Muscle of leg (tissue), 16 donors: ENCODE data around the gene CPB2. TPM values are rescaled to one million over a fixed set of nuclear protein-coding genes. Genes with fewer than 3 reads are reported as not detected.

Experiments used
- DNase-seq: peaks from one replicate; pipeline ENCODE4 v3.0.0; 2013
- H3K27ac ChIP-seq: one replicate; pipeline ENCODE4 v1.5.1; 2013; ENCODE audit warnings: mild to moderate bottlenecking, low read length, control low read depth
- H3K27me3 ChIP-seq: one replicate; pipeline ENCODE4 v1.6.1; 2013; ENCODE audit warnings: low read length; ENCODE audit not compliant: control insufficient read depth, insufficient read depth
- H3K36me3 ChIP-seq: one replicate; pipeline ENCODE4 v1.6.1; 2013; ENCODE audit warnings: low read length; ENCODE audit not compliant: control insufficient read depth, insufficient read depth
- H3K4me1 ChIP-seq: one replicate; pipeline ENCODE4 v1.6.1; 2013; ENCODE audit warnings: low read length; ENCODE audit not compliant: control insufficient read depth, insufficient read depth
- H3K4me3 ChIP-seq: one replicate; pipeline ENCODE4 v1.5.1; 2013; ENCODE audit warnings: low read length, control low read depth
- H3K9me3 ChIP-seq: replicated peaks from 2 replicates; pipeline ENCODE4 v1.6.1; 2013; ENCODE audit warnings: low read depth, low read length; ENCODE audit not compliant: control insufficient read depth
- WGBS: methylation state at CpG from one replicate; pipeline ENCODE4 v1.1.5; 2013; ENCODE audit warnings: missing lambda C conversion rate; ENCODE audit not compliant: insufficient coverage; 5-methylcytosine and 5-hydroxymethylcytosine counted together
- long read RNA-seq, 11 donors: transcript quantifications; one replicate each; lab custom pipeline, GENCODE V29; 2026
- polyA plus RNA-seq, 8 donors: library from polyadenylated mRNA; unstranded; fragments of 120-200 nt; gene quantifications; one replicate each; pipeline versions ENCODE4 v1.2.1 to v1.2.3, GENCODE V29; 2013; ENCODE audit warnings: inconsistent platforms in 1 of 8, low replicate concordance in 1 of 8; ENCODE audit not compliant: insufficient read length in 8 of 8, insufficient read depth in 1 of 8
- total RNA-seq: library from RNA; stranded (reverse); fragments of 120-200 nt; gene quantifications from one replicate; pipeline ENCODE4 v1.2.4, GENCODE V29; 2013

CPB2 gene
- not detected for total RNA-seq
- polyA plus RNA-seq = under 1 TPM in 5 of 8 donors, not detected in 3; 0.09 to 0.54 (median 0.12) TPM
- long read RNA-seq, donor 1 = 0 reads
- long read RNA-seq, donor 2 = 0 reads
- long read RNA-seq, donor 3 = 0 reads
- long read RNA-seq, donor 4 = 0 reads
- long read RNA-seq, donor 5 = 0 reads
- long read RNA-seq, donor 6 = 0 reads
- long read RNA-seq, donor 7 = 0 reads
- long read RNA-seq, donor 8 = 0 reads
- long read RNA-seq, donor 9 = 0 reads
- long read RNA-seq, donor 10 = 0 reads
- long read RNA-seq, donor 11 = 0 reads

GRCh38 chr13:46104868-46105267 is at the start of gene CPB2:
CPB2 (minus strand) TSS chr13:46105033; CDS start chr13:46105009, 24 bp downstream.
- H3K4me3 ChIP-seq = no peak within 1 kb of the TSS
- WGBS = no CpG with 5 or more reads among the region's 4 CpGs
- H3K27ac ChIP-seq = no peak within 1 kb of the TSS
- H3K9me3 ChIP-seq = no peaks in the 10 kb centered on the region
- H3K27me3 ChIP-seq = no peaks in the 10 kb centered on the region
- DNase-seq = no peak
- no peaks in the 10 kb centered on the region for H3K4me1 ChIP-seq
- H3K36me3 ChIP-seq = no peaks in the 10 kb centered on the region

- Histone ChIP-seq H3K4me3 (no peak overlapping the region), H3K4me1 (no peaks in the 10 kb centered on the region), H3K9me3 (no peaks in the 10 kb centered on the region), H3K27me3 (peaks cover 3% of the 10 kb centered on the region), H3K27ac (no peak overlapping the region), H3K36me3 (no peaks in the 10 kb centered on the region)
- 83% methylated on average over 1 of the region's 7 CpGs for WGBS
- DNase-seq = no peak
Observed at GRCh38 chr13:46154136-46154801, 49.4 kb upstream of the CPB2 start.

GRCh38 chr13:46152627-46153328 is 47.9 kb upstream of the CPB2 start:
- peaks cover 3% of the 10 kb centered on the region for H3K27me3 ChIP-seq
- no peak overlapping the region for H3K4me3 ChIP-seq
- DNase-seq = no peak
- H3K9me3 ChIP-seq = no peaks in the 10 kb centered on the region
- 100% methylated on average over 2 of the region's 6 CpGs for WGBS
- no peaks in the 10 kb centered on the region for H3K36me3 ChIP-seq
- H3K27ac ChIP-seq = no peak overlapping the region
- no peaks in the 10 kb centered on the region for H3K4me1 ChIP-seq

GRCh38 chr13:46150134-46150693 is 45.4 kb upstream of the CPB2 start:
- Histone ChIP-seq H3K4me1 (no peaks in the 10 kb centered on the region), H3K36me3 (no peaks in the 10 kb centered on the region), H3K4me3 (no peak overlapping the region), H3K27me3 (peaks cover 3% of the 10 kb centered on the region), H3K27ac (no peak overlapping the region), H3K9me3 (no peaks in the 10 kb centered on the region)
- DNase-seq = no peak
- no CpG with 5 or more reads among the region's 1 CpG for WGBS

GRCh38 chr13:46149272-46150133 is 44.7 kb upstream of the CPB2 start:
- no peaks in the 10 kb centered on the region for H3K4me1 ChIP-seq
- DNase-seq = no peak
- WGBS = 58% methylated on average over 6 of the region's 7 CpGs
- no peaks in the 10 kb centered on the region for H3K9me3 ChIP-seq
- no peaks in the 10 kb centered on the region for H3K36me3 ChIP-seq
- H3K27me3 ChIP-seq = peaks cover 3% of the 10 kb centered on the region
- H3K4me3 ChIP-seq = no peak overlapping the region
- no peak overlapping the region for H3K27ac ChIP-seq

- H3K36me3 ChIP-seq = no peaks in the 10 kb centered on the region
- WGBS = 0% methylated on average over 1 of the region's 3 CpGs
Observed at GRCh38 chr13:46146898-46147297, 42.1 kb upstream of the CPB2 start.

GRCh38 chr13:46145950-46146349 is 41.1 kb upstream of the CPB2 start:
- H3K4me1 ChIP-seq = no peaks in the 10 kb centered on the region
- H3K27ac ChIP-seq = no peak overlapping the region
- no CpG with 5 or more reads among the region's 2 CpGs for WGBS
- H3K27me3 ChIP-seq = peaks cover 3% of the 10 kb centered on the region
- H3K9me3 ChIP-seq = no peaks in the 10 kb centered on the region
- no peaks in the 10 kb centered on the region for H3K36me3 ChIP-seq
- H3K4me3 ChIP-seq = no peak overlapping the region
- DNase-seq = no peak

More at GRCh38 chr13:46146898-46147297, 42.1 kb upstream of the CPB2 start:
- H3K4me3 ChIP-seq = no peak overlapping the region
- no peaks in the 10 kb centered on the region for H3K9me3 ChIP-seq
- peaks cover 3% of the 10 kb centered on the region for H3K27me3 ChIP-seq
- no peak for DNase-seq
- H3K27ac ChIP-seq = no peak overlapping the region
- no peaks in the 10 kb centered on the region for H3K4me1 ChIP-seq

GRCh38 chr13:46145135-46145534 is 40.3 kb upstream of the CPB2 start:
- Histone ChIP-seq H3K27ac (no peak overlapping the region), H3K9me3 (no peaks in the 10 kb centered on the region), H3K4me3 (no peak overlapping the region), H3K4me1 (no peaks in the 10 kb centered on the region), H3K27me3 (peaks cover 3% of the 10 kb centered on the region), H3K36me3 (no peaks in the 10 kb centered on the region)
- no peak for DNase-seq
- WGBS = no CpG with 5 or more reads among the region's 4 CpGs

- H3K4me3 ChIP-seq = no peak overlapping the region
- no peaks in the 10 kb centered on the region for H3K36me3 ChIP-seq
- no peaks in the 10 kb centered on the region for H3K9me3 ChIP-seq
- no peaks in the 10 kb centered on the region for H3K27me3 ChIP-seq
- DNase-seq = no peak
- H3K27ac ChIP-seq = no peak overlapping the region
- H3K4me1 ChIP-seq = no peaks in the 10 kb centered on the region
- no CpG with 5 or more reads among the region's 4 CpGs for WGBS
Observed at GRCh38 chr13:46143184-46143701, 38.4 kb upstream of the CPB2 start.
